ENCODE data around the gene ZBTB48. TPM values are rescaled to one million over a fixed set of nuclear protein-coding genes. Genes with fewer than 3 reads are reported as not detected.
A peak's percentile ranks its signal among the peaks of the same experiment; 100 is the strongest.
"Not testable (repeated sequence)": the region's sequence is repeated elsewhere in the genome, so short reads cannot be mapped to it uniquely, and the experiment has no call there.

The ZBTB48 gene
- polyA plus RNA-seq (ENCODE audit: insufficient read length in 4 of 4) = 10 to 100 TPM; 27.9 to 42.0 (median 35.7) TPM

DNA sequence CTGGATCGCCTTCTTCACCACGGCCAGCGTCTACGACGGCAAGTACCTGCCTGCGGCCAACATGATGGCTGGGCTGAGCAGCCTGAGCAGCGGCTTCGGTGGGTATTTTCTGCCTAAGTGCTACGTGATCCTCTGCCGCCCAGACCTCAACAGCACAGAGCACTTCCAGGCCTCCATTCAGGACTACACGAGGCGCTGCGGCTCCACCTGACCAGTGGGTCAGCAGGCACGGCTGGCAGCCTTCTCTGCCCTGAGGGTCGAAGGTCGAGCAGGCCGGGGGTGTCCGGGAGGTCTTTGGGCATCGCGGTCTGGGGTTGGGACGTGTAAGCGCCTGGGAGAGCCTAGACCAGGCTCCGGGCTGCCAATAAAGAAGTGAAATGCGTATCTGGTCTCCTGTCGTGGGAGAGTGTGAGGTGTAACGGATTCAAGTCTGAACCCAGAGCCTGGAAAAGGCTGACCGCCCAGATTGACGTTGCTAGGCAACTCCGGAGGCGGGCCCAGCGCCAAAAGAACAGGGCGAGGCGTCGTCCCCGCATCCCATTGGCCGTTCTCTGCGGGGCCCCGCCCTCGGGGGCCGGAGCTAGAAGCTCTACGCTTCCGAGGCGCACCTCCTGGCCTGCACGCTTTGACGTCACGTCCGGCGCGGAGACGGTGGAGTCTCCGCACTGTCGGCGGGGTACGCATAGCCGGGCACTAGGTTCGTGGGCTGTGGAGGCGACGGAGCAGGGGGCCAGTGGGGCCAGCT lies at the start of gene ZBTB48:
Gene ZBTB48 (plus strand): TSS at position 621 of the 745 bp plus-strand sequence. CDS start 616 bp downstream, outside the sequence.
- DNase-seq (ENCODE audit: low read depth in 4 of 4, low spot score in 2 of 4) = peak; percentile 89 to 98 (median 94)

DNA sequence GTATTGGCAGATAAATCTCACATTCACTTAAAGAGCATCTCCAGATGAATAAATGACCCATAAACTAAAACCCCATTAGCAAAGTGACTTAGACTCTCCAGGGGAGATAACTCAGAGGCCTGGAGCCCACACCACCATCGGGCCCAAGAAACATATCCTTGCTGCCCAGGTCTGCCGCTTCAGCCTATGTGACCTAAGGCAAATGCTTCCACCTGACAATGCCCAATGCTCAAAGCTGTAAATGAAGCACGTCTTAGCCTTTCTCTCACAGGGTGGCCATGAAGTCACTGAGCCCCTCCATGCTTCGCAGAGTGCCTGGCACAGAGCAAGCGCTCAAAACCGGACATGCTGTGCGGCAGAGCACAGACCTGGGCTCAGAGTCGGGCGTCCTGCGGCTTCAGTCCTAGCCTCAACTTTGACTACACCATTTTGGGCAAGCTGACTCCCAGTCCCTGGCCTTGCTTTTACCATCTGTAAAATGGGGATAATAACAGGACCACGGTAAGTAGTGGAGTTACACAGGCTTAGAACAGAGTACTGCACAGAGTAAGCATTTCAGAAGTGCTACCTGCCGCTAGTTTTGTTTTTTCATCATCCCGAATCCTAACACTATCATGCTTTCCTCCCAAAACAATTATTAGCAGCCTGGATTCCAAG lies 49.2 kb upstream of the ZBTB48 start:
- DNase-seq (ENCODE audit: low read depth in 4 of 4, low spot score in 2 of 4) = no peak

DNA sequence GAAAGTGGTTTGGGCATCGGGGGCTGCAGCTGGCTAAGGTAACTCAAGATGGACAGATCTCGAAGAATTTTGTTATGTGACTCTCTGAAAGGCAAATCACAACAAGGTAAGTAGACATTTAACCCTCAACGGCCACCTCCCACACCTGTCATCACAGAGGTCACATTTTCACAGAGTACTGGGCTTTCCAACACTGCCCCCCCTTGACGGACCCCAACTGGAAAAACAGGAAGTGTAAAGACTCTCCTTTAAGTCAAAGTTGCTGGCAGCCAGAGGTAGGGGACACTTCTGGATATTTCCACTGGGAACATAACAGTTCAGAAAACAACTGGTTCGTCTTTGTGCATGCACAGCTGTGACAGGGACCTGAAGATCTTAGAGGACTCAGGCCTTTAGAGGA lies 47.8 kb upstream of the ZBTB48 start:
- no peak for DNase-seq (ENCODE audit: low read depth in 4 of 4, low spot score in 2 of 4)

DNA sequence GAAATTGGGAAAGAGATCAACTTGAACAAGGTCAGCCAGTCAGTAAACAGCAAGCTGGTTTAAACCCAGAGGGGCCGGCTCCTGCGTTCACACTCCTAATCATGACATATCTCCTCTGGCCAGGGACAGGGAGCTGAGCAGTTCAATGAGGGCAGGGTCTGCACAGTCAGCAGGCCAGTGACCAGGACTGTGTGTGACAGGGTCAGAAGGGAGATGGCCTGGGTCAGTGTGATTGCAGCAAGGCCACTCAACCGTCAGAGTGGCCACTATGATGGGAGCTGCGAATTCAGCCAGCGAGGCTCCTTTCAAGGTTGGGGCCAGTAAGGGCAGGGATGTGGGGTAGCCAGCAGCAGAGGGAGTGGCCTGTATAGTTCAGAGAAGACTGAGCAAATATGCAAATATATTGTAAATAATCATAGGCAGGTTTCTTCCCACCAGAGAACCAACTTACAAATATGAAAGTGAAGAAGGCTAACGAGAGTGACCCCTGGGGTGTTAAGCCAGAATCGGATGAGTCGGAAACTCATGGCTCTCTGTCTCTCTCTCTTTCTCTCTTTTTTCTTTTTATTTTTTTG lies 45.5 kb upstream of the ZBTB48 start:
- no peak for DNase-seq (ENCODE audit: low read depth in 4 of 4, low spot score in 2 of 4)

DNA sequence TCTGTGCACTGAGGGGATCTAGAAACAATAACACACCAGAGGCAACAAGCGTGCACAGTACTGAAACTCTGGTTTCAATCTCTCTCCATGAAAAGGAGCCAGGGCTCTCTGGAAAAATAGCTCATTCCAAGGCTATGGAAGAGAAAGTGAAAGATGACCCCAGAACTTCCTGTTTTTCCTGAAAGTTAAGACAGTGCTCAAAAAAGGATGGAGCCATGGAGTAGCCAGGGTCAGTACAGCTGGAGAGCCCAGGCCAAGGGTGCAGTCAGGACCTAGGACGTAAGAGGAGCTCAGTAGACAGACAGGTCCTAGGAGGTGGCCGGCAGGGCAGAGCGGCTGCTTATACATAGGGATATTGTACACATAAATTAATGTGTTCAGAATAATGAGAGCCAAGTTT lies 44.6 kb upstream of the ZBTB48 start:
- DNase-seq (ENCODE audit: low read depth in 4 of 4, low spot score in 2 of 4) = no peak

DNA sequence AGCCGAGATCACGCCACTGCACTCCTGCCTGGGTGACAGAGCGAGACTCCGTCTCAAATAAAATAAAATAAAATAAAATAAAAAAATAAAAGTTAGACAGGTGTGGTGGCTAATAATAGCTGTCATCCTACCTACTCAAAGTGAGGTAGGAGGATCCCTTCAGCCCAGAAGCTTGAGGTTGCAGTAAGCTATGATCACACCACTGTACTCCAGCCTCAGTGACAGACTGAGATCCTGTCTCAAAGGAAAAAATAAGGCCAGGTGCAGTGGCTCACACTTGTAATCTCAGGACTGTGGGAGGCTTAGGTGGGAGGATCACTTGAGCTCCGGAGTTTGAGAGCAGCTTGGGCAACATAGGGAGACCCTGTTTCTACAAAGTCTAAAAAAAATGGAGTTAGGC lies 43.5 kb upstream of the ZBTB48 start:
- DNase-seq (ENCODE audit: low read depth in 4 of 4, low spot score in 2 of 4) = no peak

DNA sequence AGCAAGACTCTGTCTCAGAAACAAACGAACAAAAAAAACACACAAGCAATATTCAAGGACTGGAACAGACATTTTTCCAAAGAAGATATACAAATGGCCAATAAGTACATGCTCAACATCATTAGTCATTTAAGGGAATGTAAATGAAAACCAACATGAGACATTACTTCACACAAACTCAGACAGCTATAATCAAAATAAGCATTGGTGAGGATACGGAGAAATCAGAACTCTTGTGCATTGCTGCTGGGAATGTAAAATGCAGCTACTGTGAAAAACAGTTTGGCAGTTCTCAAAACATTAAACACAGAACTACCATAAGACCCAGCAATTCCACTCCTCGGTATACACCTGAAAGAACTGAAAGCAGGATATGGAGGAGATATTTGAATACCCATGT lies 40.8 kb upstream of the ZBTB48 start:
- no peak for DNase-seq (ENCODE audit: low read depth in 4 of 4, low spot score in 2 of 4)

DNA sequence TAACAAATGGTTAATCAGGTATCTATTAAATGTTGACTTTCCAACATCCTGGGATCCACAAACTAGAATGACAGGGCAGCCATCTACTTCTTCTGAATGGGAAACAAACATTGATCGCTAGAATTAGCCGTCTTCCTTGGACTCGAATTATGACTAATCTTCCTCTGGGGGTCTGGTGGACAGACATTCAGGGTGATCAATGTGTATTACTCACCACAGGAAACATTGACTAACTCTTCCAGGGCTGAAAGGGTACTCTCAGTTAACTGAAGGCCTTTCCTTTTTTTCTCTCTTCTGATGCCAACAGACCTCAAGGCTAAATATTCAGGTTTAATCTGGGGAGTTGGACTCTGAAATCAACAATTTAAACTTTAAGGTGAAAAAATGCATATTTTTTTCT lies 35.0 kb upstream of the ZBTB48 start:
- no peak for DNase-seq (ENCODE audit: low read depth in 4 of 4, low spot score in 2 of 4)

DNA sequence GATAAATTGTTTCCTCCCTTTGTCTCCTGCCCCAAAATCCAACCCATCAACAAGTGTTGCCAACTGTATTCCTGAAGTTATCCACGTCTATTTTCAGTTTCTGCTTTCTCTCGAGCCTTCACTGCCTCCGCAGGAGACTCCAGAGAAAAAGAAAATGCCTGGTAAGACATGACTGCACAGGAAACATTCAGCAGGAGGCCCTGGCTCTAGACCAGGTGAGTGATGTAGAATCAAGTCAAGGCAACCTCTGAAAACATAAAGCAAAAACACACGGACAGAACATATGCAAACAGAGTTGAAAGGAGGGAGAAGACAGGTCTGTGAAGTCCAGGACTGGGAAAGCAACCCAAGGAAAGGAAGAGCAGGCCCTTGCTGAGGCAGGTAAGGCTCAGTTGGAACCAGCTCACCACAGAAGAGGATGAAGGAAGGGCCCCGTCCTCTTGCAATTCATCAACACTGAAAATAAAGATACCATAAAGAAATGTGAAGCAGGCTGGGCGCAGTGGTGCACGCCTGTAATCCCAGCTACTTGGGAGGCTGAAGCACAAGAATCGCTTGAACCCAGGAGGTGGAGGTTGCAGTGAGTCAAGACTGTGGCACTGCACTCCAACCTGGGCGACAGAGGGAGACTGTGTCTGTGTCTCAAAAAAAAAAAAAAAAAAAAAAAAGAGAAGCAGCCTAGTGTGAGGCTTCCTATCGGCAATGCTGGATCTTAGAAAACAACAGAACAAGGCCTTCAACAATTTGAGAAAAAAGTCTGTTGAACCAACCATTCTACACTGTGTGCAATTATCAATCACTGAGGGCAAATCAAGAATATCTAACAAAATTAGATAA lies 34.3 kb upstream of the ZBTB48 start:
- no peak for DNase-seq (ENCODE audit: low read depth in 4 of 4, low spot score in 2 of 4)

DNA sequence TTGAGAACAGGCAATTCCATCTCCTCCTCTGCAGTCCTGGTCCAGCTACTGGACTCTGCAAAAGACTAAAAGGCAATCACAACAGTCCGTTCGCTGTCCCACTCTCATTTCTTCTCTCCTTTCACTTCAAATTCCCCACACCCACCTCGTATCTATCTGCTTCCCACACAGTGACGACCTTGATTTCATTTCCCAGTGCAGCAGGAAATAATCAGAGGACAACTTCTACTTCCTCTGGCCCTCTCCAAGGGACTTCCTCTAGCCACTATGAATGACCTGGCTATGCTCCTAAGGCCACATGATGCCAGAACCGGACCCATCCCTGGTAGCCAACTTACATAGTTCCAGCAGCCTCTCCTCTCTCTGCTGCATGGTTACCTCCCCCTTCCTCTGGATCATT lies 33.5 kb upstream of the ZBTB48 start:
- DNase-seq (ENCODE audit: low read depth in 4 of 4, low spot score in 2 of 4) = no peak

DNA sequence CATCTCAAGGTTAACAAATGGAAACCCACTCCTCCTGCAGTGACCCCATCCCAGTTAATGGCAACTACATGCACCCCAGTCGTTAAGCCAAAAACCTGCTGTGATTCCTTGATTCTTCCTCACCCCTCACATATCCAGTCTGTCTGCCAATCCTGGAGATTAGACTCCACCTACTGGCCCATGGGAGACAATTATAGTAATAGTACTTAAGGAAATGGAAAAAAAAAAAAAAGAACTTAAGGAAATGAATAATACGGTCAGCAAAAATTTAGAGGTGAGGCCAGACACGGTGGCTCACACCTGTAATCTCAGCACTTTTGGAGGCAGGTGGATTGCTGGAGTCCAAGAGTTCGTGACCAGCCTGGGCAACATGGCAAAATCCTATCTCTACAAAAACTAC lies 32.5 kb upstream of the ZBTB48 start:
- DNase-seq (ENCODE audit: low read depth in 4 of 4, low spot score in 2 of 4) = no peak

DNA sequence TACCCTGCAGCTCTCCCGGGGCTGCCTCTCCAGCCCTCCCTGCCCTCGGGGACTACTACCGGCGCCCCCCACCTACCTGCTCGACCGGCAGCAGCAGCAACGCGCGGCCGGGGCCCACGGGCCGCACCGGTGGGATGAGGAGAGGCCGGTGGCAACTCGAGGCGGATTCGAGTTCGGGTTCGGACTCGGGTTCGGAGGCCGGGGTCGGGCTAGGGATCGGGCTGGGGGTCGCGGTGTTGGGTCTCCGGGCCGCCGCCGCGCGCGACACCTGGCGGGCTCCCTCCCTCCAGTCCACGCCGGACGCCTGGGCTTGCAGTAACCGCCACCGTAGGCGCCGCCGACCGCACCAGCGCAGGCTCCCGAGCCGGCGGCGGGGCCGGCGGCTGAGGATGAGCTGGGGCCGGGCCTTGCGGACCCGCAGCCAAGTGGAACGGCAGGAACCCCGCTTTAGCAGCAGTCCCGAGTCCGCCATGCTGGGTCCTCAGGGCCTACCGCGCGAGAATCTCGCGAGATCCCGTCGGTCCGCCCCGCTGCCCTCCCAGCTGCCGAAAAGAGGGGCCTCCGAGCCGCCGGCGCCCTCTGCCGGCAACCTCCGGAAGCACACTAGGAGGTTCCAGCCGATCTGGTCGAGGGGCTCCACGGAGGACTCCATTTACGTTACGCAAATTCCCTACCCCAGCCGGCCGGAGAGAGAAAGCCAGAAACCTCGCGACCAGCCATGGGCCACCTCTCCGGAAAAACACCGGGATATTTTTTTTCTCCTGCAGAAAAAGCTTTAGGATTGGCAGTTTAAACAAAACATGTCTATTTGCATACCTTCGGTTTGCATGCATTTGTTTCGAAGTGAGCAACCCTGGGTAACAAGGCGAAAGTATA lies 25.5 kb upstream of the ZBTB48 start, which contains the start of gene NOL9:
Gene NOL9 (minus strand): TSS at position 483 of the 876 bp plus-strand sequence. CDS start 11 bp downstream, at position 472.
- DNase-seq (ENCODE audit: low read depth in 4 of 4, low spot score in 2 of 4) = peak; percentile 77 to 91 (median 86)

DNA sequence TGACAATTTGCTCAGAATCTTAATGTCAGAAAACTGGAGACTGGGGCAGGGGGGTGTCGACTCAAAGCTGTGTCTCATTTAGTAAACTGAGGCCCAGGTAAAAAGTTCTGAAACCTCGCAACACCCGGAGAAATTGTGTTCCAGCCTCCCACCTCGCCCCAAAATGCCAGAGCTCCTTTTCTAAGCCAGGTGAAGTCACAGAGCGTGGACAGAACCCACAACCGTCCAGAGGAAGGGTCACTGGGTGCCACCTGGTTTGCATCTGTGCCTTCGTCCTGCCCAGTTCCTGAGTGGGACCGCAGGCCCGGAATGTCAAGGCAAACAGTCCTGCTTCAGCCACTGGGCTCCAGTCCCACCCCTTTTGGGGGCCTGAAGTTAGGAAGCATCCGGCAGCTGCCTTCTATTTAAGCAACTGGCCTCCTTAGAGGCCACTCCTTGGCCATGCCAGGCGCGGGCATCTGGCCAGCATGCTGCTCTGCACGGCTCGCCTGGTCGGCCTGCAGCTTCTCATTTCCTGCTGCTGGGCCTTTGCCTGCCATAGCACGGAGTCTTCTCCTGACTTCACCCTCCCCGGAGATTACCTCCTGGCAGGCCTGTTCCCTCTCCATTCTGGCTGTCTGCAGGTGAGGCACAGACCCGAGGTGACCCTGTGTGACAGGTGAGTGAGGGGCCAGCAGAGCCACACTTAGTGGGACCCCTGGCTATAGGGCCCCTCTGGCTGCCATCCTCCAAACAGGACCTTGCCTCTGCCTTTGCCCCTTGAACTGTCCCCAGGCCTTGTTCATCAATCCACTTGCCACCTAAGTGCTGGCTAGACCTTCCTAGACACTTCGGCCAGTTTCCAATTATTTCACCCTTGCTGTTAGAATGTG lies 24.7 kb upstream of the ZBTB48 start, which contains the start of gene TAS1R1:
Gene TAS1R1 (plus strand): TSS at position 401 of the 872 bp plus-strand sequence. CDS start 67 bp downstream, at position 468.
- no peak for DNase-seq (ENCODE audit: low read depth in 4 of 4, low spot score in 2 of 4)

DNA sequence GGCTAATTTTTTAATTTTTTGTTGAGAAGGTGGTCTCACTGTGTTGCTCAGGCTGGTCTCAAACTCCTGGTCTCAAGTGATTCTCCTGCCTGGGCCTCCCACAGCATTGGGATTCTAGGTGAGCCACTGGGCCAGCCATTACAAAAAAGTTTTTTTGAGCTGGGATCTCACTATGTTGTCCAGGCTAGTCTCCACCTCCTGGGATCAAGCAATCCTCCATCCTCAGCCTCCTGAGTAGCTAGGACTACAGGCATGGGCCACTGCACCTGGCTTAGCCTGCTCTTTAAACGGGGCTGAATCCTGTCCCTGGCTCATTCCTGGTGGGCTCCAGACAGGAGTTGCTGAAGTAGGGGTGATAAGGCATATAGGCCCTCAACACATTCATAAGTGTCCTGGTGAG lies 22.2 kb upstream of the ZBTB48 start:
- no peak for DNase-seq (ENCODE audit: low read depth in 4 of 4, low spot score in 2 of 4)

DNA sequence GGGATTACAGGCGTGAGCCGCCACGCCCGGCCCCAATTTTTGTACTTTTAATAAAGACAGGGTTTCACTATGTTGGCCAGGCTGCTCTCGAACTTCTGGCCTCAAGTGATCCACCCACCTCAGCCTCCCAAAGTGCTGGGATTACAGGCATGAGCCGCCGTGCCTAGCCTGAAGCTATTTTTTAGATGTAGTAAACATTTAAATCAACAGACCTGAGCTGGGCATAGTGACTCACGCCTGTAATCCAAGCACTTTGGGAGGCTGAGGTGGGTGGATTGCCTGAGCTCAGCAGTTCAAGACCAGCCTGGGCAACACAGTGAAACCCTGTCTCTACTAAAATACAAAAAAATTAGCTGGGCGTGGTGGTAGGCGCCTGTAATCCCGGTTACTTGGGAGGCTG lies 20.6 kb upstream of the ZBTB48 start:
- DNase-seq (ENCODE audit: low read depth in 4 of 4, low spot score in 2 of 4) = not testable (repeated sequence)

DNA sequence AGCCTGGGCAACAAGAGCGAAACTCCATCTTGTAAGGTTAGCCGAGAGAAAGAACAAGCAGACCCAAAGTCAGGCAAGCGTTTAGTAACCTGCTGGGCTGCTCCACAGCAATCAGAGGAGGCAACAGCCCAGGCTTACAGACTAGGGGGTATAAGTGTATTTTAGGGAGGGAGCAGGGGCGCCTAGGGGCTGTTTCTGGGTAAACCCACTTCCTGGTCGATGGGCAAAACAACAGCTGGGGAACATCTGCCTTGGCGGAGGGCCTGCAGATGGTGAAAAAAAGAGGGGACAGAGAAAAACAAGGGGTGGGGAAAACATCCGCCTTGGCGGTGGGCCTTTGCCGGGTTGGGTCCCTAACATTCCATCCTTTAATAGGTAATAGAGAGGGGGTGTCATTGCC lies 19.5 kb upstream of the ZBTB48 start:
- DNase-seq (ENCODE audit: low read depth in 4 of 4, low spot score in 2 of 4) = no peak

DNA sequence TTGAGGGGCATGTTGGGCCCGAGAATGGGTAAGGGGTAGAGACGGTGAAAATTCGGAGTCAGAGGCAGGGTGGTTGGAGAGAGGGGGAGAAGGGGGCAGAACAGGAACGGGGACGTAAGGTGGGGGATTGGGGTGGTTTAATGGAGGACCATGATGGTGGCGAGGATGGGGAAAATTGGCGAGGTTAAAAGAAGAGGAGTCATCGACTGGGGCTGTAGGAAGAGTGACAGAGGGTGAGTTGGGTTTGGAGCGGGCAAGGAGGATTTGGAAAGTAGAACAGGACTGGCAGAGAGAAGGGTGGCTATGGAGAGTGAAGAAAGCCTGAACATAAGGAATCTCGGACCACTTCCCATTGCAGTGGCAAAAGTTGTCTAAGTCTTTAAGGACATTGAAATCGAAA lies 10.8 kb upstream of the ZBTB48 start:
- DNase-seq (ENCODE audit: low read depth in 4 of 4, low spot score in 2 of 4) = no peak

DNA sequence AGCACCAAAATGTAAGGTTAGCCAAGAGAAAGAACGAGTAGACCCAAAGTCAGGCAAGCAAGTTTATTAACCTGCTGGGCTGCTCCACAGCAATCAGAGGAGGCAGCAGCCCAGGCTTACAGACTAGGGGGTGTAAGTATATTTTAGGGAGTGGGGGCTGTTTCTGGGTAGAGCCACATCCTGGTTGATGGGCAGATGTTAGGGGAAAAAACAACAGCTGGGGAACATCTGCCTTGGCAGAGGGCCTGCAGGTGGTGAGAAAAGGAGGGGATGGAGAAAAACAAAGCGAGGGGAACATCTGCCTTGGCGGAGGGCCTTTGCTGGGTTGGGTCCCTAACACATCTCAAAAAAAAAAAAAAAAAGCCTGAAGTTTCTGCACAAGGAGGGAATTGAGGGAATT lies 9.7 kb upstream of the ZBTB48 start:
- no peak for DNase-seq (ENCODE audit: low read depth in 4 of 4, low spot score in 2 of 4)

DNA sequence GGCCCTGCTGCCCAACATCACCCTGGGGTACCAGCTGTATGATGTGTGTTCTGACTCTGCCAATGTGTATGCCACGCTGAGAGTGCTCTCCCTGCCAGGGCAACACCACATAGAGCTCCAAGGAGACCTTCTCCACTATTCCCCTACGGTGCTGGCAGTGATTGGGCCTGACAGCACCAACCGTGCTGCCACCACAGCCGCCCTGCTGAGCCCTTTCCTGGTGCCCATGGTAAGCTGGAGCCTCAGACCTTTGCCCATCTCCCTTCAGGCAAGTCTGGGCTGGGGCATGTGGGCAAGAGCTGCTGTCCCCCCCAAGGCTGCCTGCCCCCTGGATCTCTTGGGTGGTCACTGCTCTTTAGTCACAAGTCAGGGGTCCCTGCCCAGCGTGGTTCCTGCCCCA lies 8.8 kb upstream of the ZBTB48 start:
- no peak for DNase-seq (ENCODE audit: low read depth in 4 of 4, low spot score in 2 of 4)

Data from left renal cortex interstitium (tissue), 4 donors.